Astrocyte (in vitro differentiated cells and primary cell): ENCODE results near the gene CEACAM4.

Source experiments
- CTCF ChIP-seq: IDR thresholded peaks from 2 replicates; pipeline ENCODE4 v1.5.1; 2011; ENCODE audit warnings: low read depth, mild to moderate bottlenecking, inconsistent platforms, low read length, moderate library complexity; ENCODE audit not compliant: insufficient read depth
- EZH2 ChIP-seq: IDR thresholded peaks from 2 replicates; pipeline ENCODE4 v1.6.1; 2012; ENCODE audit warnings: mild to moderate bottlenecking, low read length, inconsistent platforms; ENCODE audit not compliant: insufficient read depth

- no peak for TF ChIP-seq EZH2
- no peak for TF ChIP-seq CTCF
Measured at GRCh38 chr19:41621226-41621625, 5.6 kb downstream of the CEACAM4 start.
